H1 (cell line): ENCODE measurements around the gene AGAP1. TPM values are rescaled to one million over a fixed set of nuclear protein-coding genes. Genes with fewer than 3 reads are reported as not detected.

Source experiments
- BCL11A ChIP-seq, 2 experiments: IDR thresholded peaks; one replicate each; pipeline ENCODE4 v1.6.1; 2011; ENCODE audit warnings: low read depth in 2 of 2, low read length in 2 of 2, mild to moderate bottlenecking in 2 of 2
- CTBP2 ChIP-seq: IDR thresholded peaks from 2 replicates; pipeline ENCODE4 v1.7.0; 2011; ENCODE audit warnings: borderline replicate concordance, mild to moderate bottlenecking, moderate library complexity, mixed read lengths, low read length; ENCODE audit not compliant: insufficient read depth, insufficient read length
- EZH2 ChIP-seq: fragments of 200-600 bp; sonication (generic); IDR thresholded peaks from 2 replicates; pipeline ENCODE4 v1.7.1; 2012; ENCODE audit warnings: low read depth, mild to moderate bottlenecking, moderate library complexity, low read length, inconsistent platforms; ENCODE audit not compliant: severe bottlenecking
- KDM5A ChIP-seq: fragments of 200-600 bp; IDR thresholded peaks from 2 replicates; pipeline ENCODE4 v1.7.1; 2012; ENCODE audit warnings: mild to moderate bottlenecking, low read length, inconsistent platforms, mixed read lengths
- RNF2 ChIP-seq: fragments of 200-900, 300-1000 bp; sonication (generic); IDR thresholded peaks from 2 replicates; pipeline ENCODE4 v1.7.1; 2016; ENCODE audit warnings: borderline replicate concordance, low read depth, mild to moderate bottlenecking, antibody characterized with exemption, low read length; ENCODE audit not compliant: poor library complexity, severe bottlenecking; ENCODE audit errors: missing control alignments
- polyA plus RNA-seq, 7 experiments: library from polyadenylated mRNA; depleted of rRNA in 3 of 7; stranded (reverse) in 5 of 7; unstranded in 2 of 7; fragments of >200 nt in 5 of 7; fragments of 200-250 nt in 2 of 7; gene quantifications; 1 replicate in 5 of 7; 2 replicates in 1 of 7; 4 replicates in 1 of 7; pipeline versions ENCODE4 v1.2.1 to v1.2.3, GENCODE V29; 2011 to 2013; ENCODE audit warnings: missing spikeins in 2 of 7, mixed read lengths in 2 of 7
- total RNA-seq: library from RNA; stranded (reverse); fragmentation: NEBNext Ultra II Directional; extraction: Animal tissue kit (Norgen Biotek cat#: 25700); gene quantifications from 2 replicates; pipeline ENCODE4 v1.2.1, GENCODE V29; 2021
- TF ChIP-seq, protein P1 (sequence below): fragments of 300-600 bp; sonication (generic); IDR thresholded peaks from 2 replicates; pipeline ENCODE4 v1.7.1; 2012; ENCODE audit warnings: low read length, moderate library complexity, mild to moderate bottlenecking, inconsistent platforms; ENCODE audit not compliant: insufficient replicate concordance
- TF ChIP-seq, protein P2 (sequence below): IDR thresholded peaks from 2 replicates; pipeline ENCODE4 v1.6.1; 2011; ENCODE audit warnings: low read length, improper control_type of control experiment

Gene AGAP1
- total and polyA plus RNA-seq, 2 of the 8 experiments (the other 6 are each of a cell fraction or from before 2014, with no cell fraction given), result 18.1 to 39.4 TPM

- TF ChIP-seq, protein P1, sequence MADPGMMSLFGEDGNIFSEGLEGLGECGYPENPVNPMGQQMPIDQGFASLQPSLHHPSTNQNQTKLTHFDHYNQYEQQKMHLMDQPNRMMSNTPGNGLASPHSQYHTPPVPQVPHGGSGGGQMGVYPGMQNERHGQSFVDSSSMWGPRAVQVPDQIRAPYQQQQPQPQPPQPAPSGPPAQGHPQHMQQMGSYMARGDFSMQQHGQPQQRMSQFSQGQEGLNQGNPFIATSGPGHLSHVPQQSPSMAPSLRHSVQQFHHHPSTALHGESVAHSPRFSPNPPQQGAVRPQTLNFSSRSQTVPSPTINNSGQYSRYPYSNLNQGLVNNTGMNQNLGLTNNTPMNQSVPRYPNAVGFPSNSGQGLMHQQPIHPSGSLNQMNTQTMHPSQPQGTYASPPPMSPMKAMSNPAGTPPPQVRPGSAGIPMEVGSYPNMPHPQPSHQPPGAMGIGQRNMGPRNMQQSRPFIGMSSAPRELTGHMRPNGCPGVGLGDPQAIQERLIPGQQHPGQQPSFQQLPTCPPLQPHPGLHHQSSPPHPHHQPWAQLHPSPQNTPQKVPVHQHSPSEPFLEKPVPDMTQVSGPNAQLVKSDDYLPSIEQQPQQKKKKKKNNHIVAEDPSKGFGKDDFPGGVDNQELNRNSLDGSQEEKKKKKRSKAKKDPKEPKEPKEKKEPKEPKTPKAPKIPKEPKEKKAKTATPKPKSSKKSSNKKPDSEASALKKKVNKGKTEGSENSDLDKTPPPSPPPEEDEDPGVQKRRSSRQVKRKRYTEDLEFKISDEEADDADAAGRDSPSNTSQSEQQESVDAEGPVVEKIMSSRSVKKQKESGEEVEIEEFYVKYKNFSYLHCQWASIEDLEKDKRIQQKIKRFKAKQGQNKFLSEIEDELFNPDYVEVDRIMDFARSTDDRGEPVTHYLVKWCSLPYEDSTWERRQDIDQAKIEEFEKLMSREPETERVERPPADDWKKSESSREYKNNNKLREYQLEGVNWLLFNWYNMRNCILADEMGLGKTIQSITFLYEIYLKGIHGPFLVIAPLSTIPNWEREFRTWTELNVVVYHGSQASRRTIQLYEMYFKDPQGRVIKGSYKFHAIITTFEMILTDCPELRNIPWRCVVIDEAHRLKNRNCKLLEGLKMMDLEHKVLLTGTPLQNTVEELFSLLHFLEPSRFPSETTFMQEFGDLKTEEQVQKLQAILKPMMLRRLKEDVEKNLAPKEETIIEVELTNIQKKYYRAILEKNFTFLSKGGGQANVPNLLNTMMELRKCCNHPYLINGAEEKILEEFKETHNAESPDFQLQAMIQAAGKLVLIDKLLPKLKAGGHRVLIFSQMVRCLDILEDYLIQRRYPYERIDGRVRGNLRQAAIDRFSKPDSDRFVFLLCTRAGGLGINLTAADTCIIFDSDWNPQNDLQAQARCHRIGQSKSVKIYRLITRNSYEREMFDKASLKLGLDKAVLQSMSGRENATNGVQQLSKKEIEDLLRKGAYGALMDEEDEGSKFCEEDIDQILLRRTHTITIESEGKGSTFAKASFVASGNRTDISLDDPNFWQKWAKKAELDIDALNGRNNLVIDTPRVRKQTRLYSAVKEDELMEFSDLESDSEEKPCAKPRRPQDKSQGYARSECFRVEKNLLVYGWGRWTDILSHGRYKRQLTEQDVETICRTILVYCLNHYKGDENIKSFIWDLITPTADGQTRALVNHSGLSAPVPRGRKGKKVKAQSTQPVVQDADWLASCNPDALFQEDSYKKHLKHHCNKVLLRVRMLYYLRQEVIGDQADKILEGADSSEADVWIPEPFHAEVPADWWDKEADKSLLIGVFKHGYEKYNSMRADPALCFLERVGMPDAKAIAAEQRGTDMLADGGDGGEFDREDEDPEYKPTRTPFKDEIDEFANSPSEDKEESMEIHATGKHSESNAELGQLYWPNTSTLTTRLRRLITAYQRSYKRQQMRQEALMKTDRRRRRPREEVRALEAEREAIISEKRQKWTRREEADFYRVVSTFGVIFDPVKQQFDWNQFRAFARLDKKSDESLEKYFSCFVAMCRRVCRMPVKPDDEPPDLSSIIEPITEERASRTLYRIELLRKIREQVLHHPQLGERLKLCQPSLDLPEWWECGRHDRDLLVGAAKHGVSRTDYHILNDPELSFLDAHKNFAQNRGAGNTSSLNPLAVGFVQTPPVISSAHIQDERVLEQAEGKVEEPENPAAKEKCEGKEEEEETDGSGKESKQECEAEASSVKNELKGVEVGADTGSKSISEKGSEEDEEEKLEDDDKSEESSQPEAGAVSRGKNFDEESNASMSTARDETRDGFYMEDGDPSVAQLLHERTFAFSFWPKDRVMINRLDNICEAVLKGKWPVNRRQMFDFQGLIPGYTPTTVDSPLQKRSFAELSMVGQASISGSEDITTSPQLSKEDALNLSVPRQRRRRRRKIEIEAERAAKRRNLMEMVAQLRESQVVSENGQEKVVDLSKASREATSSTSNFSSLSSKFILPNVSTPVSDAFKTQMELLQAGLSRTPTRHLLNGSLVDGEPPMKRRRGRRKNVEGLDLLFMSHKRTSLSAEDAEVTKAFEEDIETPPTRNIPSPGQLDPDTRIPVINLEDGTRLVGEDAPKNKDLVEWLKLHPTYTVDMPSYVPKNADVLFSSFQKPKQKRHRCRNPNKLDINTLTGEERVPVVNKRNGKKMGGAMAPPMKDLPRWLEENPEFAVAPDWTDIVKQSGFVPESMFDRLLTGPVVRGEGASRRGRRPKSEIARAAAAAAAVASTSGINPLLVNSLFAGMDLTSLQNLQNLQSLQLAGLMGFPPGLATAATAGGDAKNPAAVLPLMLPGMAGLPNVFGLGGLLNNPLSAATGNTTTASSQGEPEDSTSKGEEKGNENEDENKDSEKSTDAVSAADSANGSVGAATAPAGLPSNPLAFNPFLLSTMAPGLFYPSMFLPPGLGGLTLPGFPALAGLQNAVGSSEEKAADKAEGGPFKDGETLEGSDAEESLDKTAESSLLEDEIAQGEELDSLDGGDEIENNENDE, result no peak
- TF ChIP-seq RNF2 (peak; percentile 42), BCL11A (IDR thresholded peaks at IDR 0.05; ENCODE audit: low read depth in 2 of 2, low read length in 2 of 2) (no peak), KDM5A (no peak), CTBP2 (peak; percentile 11), EZH2 (no peak)
- TF ChIP-seq, protein P2, sequence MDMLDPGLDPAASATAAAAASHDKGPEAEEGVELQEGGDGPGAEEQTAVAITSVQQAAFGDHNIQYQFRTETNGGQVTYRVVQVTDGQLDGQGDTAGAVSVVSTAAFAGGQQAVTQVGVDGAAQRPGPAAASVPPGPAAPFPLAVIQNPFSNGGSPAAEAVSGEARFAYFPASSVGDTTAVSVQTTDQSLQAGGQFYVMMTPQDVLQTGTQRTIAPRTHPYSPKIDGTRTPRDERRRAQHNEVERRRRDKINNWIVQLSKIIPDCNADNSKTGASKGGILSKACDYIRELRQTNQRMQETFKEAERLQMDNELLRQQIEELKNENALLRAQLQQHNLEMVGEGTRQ, result peak; percentile 96
These were observed 674.6 kb downstream of the AGAP1 start, which contains the start of gene GBX2 (continued) for GRCh38 chr2:236168110-236169080.
